22Rv1 (cell line): Measurements from ENCODE around the gene NXT1.

Experiments
- ZFX ChIP-seq: fragments of 450-650 bp; IDR thresholded peaks from 2 replicates; pipeline ENCODE4 v1.6.1; 2017; ENCODE audit warnings: antibody characterized with exemption, borderline replicate concordance
- TF ChIP-seq, protein P1 (sequence below): fragments of 450-650 bp; IDR thresholded peaks from 2 replicates; pipeline ENCODE4 v1.5.1; 2017; ENCODE audit warnings: mild to moderate bottlenecking

DNA sequence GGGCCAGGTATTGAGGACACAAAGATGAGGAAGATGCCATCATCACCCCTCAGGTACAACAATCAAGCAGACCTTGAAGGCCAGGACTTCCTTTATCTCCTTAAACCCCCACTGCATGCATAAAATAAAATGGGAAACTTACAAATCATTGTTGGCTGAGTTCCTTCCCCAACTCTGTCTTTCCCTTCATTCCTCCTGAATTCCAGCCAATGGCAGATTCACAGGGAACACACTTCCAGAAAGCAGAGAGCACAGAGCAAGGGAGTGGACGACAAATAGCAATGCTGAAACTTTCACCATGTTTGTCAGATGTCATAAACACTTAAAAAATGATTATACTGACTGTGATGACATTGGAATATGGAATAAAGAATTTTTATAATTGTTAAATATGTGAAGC, 37.3 kb upstream of the NXT1 start:
- TF ChIP-seq, protein P1, sequence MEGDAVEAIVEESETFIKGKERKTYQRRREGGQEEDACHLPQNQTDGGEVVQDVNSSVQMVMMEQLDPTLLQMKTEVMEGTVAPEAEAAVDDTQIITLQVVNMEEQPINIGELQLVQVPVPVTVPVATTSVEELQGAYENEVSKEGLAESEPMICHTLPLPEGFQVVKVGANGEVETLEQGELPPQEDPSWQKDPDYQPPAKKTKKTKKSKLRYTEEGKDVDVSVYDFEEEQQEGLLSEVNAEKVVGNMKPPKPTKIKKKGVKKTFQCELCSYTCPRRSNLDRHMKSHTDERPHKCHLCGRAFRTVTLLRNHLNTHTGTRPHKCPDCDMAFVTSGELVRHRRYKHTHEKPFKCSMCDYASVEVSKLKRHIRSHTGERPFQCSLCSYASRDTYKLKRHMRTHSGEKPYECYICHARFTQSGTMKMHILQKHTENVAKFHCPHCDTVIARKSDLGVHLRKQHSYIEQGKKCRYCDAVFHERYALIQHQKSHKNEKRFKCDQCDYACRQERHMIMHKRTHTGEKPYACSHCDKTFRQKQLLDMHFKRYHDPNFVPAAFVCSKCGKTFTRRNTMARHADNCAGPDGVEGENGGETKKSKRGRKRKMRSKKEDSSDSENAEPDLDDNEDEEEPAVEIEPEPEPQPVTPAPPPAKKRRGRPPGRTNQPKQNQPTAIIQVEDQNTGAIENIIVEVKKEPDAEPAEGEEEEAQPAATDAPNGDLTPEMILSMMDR: no peak
- no peak for TF ChIP-seq ZFX
